Measurements from ENCODE around the gene RABGAP1L. TPM values are rescaled to one million over a fixed set of nuclear protein-coding genes. Genes with fewer than 3 reads are reported as not detected.
"Not testable (repeated sequence)": the region's sequence is repeated elsewhere in the genome, so short reads cannot be mapped to it uniquely, and the experiment has no call there.

Gene RABGAP1L
- total RNA-seq, 2 donors from 2014 or later, result 37.9 to 59.8 TPM

DNA sequence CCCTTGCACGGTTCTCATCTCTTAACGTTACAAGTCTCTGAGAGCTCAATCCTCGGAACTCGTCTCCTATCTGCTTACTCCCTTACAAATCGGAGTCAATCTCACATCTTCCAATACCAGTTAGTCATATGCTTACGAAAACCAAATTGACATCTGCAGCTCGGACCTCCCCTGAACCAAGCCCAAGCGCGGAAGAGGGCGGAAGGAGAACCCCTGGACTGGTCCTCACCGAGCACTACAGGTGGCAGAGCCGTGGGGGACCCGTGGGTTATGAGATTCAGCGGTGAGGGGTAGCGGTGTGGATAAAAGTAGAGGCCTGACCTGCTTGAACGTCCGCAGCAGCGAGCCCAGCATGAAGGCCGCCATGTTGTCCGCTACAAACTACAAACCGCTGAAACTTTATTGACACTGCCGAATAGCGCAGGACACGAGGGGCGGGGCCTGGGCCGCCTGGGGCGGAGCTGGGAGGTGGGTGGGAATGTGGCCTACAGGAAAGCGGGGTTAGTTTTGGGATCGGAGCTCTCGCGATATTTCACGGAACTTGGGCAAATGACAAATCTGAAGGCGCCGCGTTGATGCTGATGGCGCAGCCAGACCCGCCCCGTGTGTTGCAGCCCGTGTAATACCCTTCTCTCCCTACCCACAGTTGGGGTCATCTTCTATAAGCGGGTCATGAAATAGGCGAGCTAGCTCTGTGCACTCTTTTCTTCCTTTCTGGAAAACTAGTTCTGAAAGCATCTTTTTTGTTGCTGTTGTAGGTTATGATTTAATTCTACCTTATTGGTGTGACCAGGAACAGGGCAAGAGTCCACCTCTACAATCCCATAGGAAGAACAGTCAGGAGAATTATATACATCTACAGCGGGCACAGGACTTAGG is 864.0 kb downstream of the RABGAP1L start, which contains the start of gene MRPS14:
TSS of gene MRPS14 (minus strand) at position 383 of the 879 bp plus-strand sequence. CDS start at position 366, 17 bp downstream.
- Histone ChIP-seq H3K4me1 (ENCODE audit: control insufficient read depth in 1 of 2, low read depth in 2 of 2) (peaks cover 5 to 13% of the 10 kb centered on the region in 2 donors), H3K9me3 (no peaks in the 10 kb centered on the region), H3K4me3 (peak within 1 kb of the TSS; percentile 98), H3K27ac (peak within 1 kb of the TSS; percentile 82 to 89), H3K36me3 (peaks cover 2% of the 10 kb centered on the region), H3K27me3 (replicated peaks; ENCODE audit: insufficient read depth) (no peaks in the 10 kb centered on the region)
- peak; percentile 99 for ATAC-seq (ENCODE audit: insufficient number of reproducible peaks, low FRiP score, low read depth)
- TF ChIP-seq, protein P1, sequence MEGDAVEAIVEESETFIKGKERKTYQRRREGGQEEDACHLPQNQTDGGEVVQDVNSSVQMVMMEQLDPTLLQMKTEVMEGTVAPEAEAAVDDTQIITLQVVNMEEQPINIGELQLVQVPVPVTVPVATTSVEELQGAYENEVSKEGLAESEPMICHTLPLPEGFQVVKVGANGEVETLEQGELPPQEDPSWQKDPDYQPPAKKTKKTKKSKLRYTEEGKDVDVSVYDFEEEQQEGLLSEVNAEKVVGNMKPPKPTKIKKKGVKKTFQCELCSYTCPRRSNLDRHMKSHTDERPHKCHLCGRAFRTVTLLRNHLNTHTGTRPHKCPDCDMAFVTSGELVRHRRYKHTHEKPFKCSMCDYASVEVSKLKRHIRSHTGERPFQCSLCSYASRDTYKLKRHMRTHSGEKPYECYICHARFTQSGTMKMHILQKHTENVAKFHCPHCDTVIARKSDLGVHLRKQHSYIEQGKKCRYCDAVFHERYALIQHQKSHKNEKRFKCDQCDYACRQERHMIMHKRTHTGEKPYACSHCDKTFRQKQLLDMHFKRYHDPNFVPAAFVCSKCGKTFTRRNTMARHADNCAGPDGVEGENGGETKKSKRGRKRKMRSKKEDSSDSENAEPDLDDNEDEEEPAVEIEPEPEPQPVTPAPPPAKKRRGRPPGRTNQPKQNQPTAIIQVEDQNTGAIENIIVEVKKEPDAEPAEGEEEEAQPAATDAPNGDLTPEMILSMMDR (IDR thresholded peaks at IDR 0.05), result no peak
- DNase-seq (ENCODE audit: low spot score), result peak; percentile 98

DNA sequence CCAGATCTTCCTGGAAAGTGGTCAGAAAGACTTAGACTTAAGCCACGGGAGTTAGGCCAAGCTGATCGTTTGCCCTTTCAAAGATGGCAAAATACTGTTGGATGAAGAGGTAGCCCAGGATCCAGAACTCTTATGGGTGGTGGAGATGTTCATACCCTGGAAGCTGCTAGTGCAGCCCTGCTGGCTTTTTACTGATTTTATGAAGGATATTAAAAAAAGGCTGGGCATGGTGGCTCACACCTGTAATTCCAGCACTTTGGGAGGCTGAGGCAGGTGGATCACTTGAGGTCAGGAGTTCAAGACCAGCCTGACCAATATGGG is 864.6 kb downstream of the RABGAP1L start:
- not testable (repeated sequence) for H3K9me3 ChIP-seq; H3K36me3 ChIP-seq; DNase-seq (ENCODE audit: low spot score); H3K27me3 ChIP-seq (replicated peaks; ENCODE audit: insufficient read depth); ATAC-seq (ENCODE audit: insufficient number of reproducible peaks, low FRiP score, low read depth)
- H3K4me3 ChIP-seq, result peak overlapping the region; percentile 98
- peaks cover 5 to 13% of the 10 kb centered on the region in 2 donors for H3K4me1 ChIP-seq (ENCODE audit: control insufficient read depth in 1 of 2, low read depth in 2 of 2)
- H3K27ac ChIP-seq, result peak overlapping the region; percentile 82 to 89

DNA sequence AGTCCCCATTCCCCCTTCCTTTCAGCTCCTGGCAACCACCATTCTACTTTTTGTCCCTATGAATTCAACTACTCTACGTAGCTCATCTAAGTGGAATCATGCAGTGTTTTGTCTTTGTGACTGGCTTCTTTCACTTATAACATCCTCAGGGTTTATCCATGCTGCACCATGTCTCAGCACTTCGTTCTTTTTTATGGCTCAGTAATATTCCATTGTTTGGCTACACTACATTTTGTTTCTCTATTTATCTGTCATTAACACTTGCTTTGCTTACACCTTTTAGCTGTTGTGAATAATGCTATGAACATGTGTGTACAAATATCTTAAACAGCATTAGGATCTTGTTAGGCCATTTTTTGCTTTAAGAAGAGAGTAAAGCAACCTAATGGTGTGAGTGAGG is 865.5 kb downstream of the RABGAP1L start:
- no peak for ATAC-seq (ENCODE audit: insufficient number of reproducible peaks, low FRiP score, low read depth)
- H3K4me1 ChIP-seq (ENCODE audit: control insufficient read depth in 1 of 2, low read depth in 2 of 2), result peaks cover 5 to 13% of the 10 kb centered on the region in 2 donors
- TF ChIP-seq, protein P1 (IDR thresholded peaks at IDR 0.05), result no peak
- DNase-seq (ENCODE audit: low spot score), result no peak
- H3K36me3 ChIP-seq, result no peaks in the 10 kb centered on the region
- H3K4me3 ChIP-seq, result no peak overlapping the region
- no peaks in the 10 kb centered on the region for H3K9me3 ChIP-seq
- no peak overlapping the region for H3K27ac ChIP-seq
- H3K27me3 ChIP-seq (replicated peaks; ENCODE audit: insufficient read depth), result no peaks in the 10 kb centered on the region

DNA sequence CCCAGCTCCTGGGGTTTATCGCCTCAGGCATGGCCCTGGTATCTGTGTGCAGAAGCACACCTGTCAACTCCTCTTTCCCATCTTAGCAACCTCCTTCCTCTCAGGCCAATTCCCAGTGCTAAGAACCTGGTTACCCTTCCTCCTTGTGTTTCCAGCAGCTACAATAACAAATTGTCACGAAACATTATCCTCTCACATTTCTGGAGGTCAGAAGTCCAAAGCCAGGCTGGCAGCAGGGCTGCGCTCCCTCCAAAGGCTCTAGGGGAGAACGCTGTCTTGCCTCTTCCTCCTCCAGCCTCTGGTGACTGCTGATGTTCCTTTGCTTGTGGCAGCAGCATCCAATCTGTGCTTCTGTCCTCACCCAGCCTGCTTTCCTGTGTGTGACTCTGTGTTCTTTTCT is 874.6 kb downstream of the RABGAP1L start:
- H3K4me1 ChIP-seq (ENCODE audit: control insufficient read depth in 1 of 2, low read depth in 2 of 2), result no peaks in the 10 kb centered on the region
- TF ChIP-seq, protein P1 (IDR thresholded peaks at IDR 0.05), result no peak
- H3K4me3 ChIP-seq, result no peak overlapping the region

DNA sequence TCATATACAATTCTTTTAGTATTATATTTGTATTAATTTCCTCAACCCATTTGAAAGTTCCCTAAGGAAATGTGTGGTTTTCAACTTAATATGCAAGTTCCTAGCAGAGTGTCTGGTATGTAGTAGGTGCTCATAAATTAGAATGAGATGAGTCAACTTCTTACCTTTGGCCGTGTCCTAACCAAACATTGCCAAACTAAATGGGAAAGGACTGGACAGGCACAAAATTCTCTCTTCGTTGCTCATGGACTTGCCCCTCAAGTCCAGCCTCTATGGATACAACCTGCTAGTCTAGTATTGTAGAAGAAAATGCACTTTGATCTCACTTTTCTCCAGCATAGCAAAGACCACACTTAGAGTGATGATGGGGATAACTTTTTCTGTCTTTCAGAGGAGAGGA is 875.5 kb downstream of the RABGAP1L start:
- H3K9me3 ChIP-seq, result no peaks in the 10 kb centered on the region
- no peaks in the 10 kb centered on the region for H3K36me3 ChIP-seq
- H3K4me1 ChIP-seq (ENCODE audit: control insufficient read depth in 1 of 2, low read depth in 2 of 2), result no peaks in the 10 kb centered on the region
- H3K4me3 ChIP-seq, result no peak overlapping the region
- ATAC-seq (ENCODE audit: insufficient number of reproducible peaks, low FRiP score, low read depth), result no peak
- no peaks in the 10 kb centered on the region for H3K27me3 ChIP-seq (replicated peaks; ENCODE audit: insufficient read depth)
- DNase-seq (ENCODE audit: low spot score), result no peak
- TF ChIP-seq, protein P1 (IDR thresholded peaks at IDR 0.05), result no peak
- H3K27ac ChIP-seq, result no peak overlapping the region

More for the DNA sequence above, 874.6 kb downstream of the RABGAP1L start:
- DNase-seq (ENCODE audit: low spot score) (no peak), ATAC-seq (ENCODE audit: insufficient number of reproducible peaks, low FRiP score, low read depth) (no peak)
- Histone ChIP-seq H3K9me3 (no peaks in the 10 kb centered on the region), H3K36me3 (no peaks in the 10 kb centered on the region), H3K27me3 (replicated peaks; ENCODE audit: insufficient read depth) (no peaks in the 10 kb centered on the region), H3K27ac (no peak overlapping the region)

All from thoracic aorta (tissue), 2 donors.